K562 treated with DMSO at 1 percent for 12 hours (cell line): ENCODE results near the gene PPP1CC. TPM values are rescaled to one million over a fixed set of nuclear protein-coding genes. Genes with fewer than 3 reads are reported as not detected.

Source experiments
- total RNA-seq: library from RNA; unstranded; fragments of 300-600 nt; gene quantifications from 2 replicates; pipeline ENCODE4 v1.2.3, GENCODE V29; 2022; ENCODE audit not compliant: insufficient read depth

Gene PPP1CC
- 112 and 185 TPM in 2 replicates for total RNA-seq

GRCh38 chr12:110742718-110743570 is at the start of gene PPP1CC:
Gene PPP1CC (minus strand): TSS chr12:110742891. CDS start chr12:110742707, 184 bp downstream.

GRCh38 chr12:110688446-110689280 is 54.0 kb downstream of the PPP1CC start, which contains the start of gene HVCN1:
Gene HVCN1 (minus strand): TSS chr12:110689115. CDS start chr12:110683245, 5,870 bp downstream.

Other genes starting within 250 kb of the PPP1CC start
- 130 and 184 TPM in 2 replicates for gene VPS29, start 240.8 kb downstream of the PPP1CC start, total RNA-seq
- 0.30 TPM in 1 of 2 replicates, not detected in the other for gene RAD9B, start 240.6 kb downstream of the PPP1CC start, total RNA-seq
- 5.1 and 17.0 TPM in 2 replicates for gene PPTC7, start 159.6 kb downstream of the PPP1CC start, total RNA-seq
- gene TCTN1, start 128.8 kb downstream of the PPP1CC start, total RNA-seq: 7.7 and 12.2 TPM in 2 replicates
- gene HVCN1, start 53.8 kb downstream of the PPP1CC start, total RNA-seq: 4.4 and 8.1 TPM in 2 replicates
- gene CCDC63, start 104.1 kb upstream of the PPP1CC start, total RNA-seq: not detected in 2 replicates
- not detected in 2 replicates for gene MYL2, start 177.7 kb upstream of the PPP1CC start, total RNA-seq